Body of pancreas (tissue), 4 donors: Measurements from ENCODE around the gene AP3D1. TPM values are rescaled to one million over a fixed set of nuclear protein-coding genes. Genes with fewer than 3 reads are reported as not detected.

Experiments used
- ATAC-seq: fragments of 150-250 bp; one replicate; pipeline ENCODE4 v1.9.1; 2016
- DNase-seq, 4 donors: peaks; one replicate each; pipeline ENCODE4 v3.0.0-alpha.2; 2019
- H3K27ac ChIP-seq, 4 donors: fragments of 200-600 bp; sonication (generic); 1 replicate in 3 of 4; 2 replicates in 1 of 4; pipeline versions ENCODE4 v1.5.1 to v1.6.1; 2016 to 2019; ENCODE audit warnings: mild to moderate bottlenecking in 1 of 4, mixed read lengths in 1 of 4, moderate library complexity in 1 of 4
- H3K27me3 ChIP-seq, 2 donors: fragments of 200-600 bp; sonication (generic); one replicate each; pipeline ENCODE4 v1.6.0; 2016; ENCODE audit warnings: mild to moderate bottlenecking in 1 of 2
- H3K36me3 ChIP-seq, 2 donors: fragments of 200-600 bp; sonication (generic); replicated peaks in 1 of 2; 2 replicates each; pipeline ENCODE4 v1.5.1; 2016; ENCODE audit warnings: low read depth in 2 of 2; ENCODE audit not compliant: insufficient read depth in 1 of 2
- H3K4me1 ChIP-seq: fragments of 200-600 bp; sonication (generic); one replicate; pipeline ENCODE4 v1.6.0; 2016
- H3K4me3 ChIP-seq, 2 donors: fragments of 200-600 bp; sonication (generic); 1 replicate in 1 of 2; 2 replicates in 1 of 2; pipeline ENCODE4 v1.5.1; 2016 to 2019
- H3K9me3 ChIP-seq, 3 donors: fragments of 200-600 bp; sonication (generic); 1 replicate in 2 of 3; 2 replicates in 1 of 3; pipeline ENCODE4 v1.5.1; 2016
- CTCF ChIP-seq, 7 experiments: fragments of 450-650 bp in 4 of 7; fragments of 200-600 bp in 3 of 7; sonication (generic) in 3 of 7; IDR thresholded peaks; one replicate each; pipeline ENCODE4 v1.5.1; 2016 to 2019; ENCODE audit warnings: antibody characterized with exemption in 7 of 7
- POLR2A ChIP-seq, 3 donors: fragments of 450-650 bp; IDR thresholded peaks; one replicate each; pipeline ENCODE4 v1.6.1; 2016; ENCODE audit warnings: antibody characterized with exemption in 3 of 3, mild to moderate bottlenecking in 2 of 3
- WGBS, 2 donors: methylation state at CpG; one replicate each; pipeline ENCODE4 v1.1.5; 2017; 5-methylcytosine and 5-hydroxymethylcytosine counted together
- intact Hi-C: fragments of 100-400 bp; cut with DNase I; formaldehyde crosslinking; loops from one replicate; pipeline ENCODE4 v1.15.1; 2023
- total RNA-seq, 2 donors: library from RNA; depleted of rRNA; stranded (reverse); fragments of >200 nt; gene quantifications; one replicate each; pipeline ENCODE4 v1.1.0, GENCODE V29; 2016

AP3D1 gene
- total RNA-seq, 2 donors from 2014 or later: 77.0 to 124 TPM

DNA sequence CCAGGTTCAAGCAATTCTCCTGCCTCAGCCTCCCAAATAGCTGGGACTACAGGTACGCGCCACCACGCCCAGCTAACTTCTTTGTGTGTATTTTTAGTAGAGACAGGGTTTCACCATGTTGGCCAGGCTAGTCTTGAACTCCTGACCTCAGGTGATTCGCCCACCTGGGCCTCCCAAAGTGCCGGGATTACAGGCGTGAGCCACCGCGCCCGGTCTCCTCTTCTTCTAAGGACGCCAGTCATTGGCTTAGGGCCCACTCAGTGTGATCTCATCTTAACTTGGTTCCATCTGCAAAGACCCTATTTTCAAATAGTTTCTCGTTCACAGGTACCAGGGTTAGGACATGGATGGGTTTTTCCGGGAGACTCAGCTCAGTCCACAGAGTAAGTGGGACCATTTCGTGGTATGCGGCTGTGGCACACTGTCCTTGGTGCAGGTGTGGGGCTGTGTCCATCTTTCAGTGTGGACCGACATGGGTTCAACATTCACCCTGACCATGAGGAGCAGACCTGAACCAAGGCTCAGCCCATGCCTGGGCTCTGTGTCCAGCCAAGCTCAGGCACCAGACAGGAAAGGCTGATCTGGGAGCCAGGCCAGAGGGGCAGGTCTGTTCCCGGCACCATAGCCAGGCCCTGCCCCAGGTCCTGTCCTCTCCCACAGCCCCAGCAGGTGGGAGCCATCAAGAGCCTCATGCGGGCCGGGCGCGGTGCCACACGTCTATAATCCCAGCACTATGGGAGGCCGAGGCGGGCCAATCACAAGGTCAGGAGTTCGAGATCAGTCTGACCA, 97.6 kb downstream of the AP3D1 start:
- Histone ChIP-seq H3K27me3 (no peaks in the 10 kb centered on the region), H3K9me3 (no peaks in the 10 kb centered on the region), H3K4me1 (peaks cover 74% of the 10 kb centered on the region), H3K4me3 (no peak overlapping the region), H3K27ac (peak overlapping the region; percentile 30 to 89 (median 51)), H3K36me3 (no peaks in the 10 kb centered on the region)
- peak; percentile 3 for ATAC-seq
- intact Hi-C loops: no loop called here
- 75 to 77% methylated on average over 18 to 24 of the region's 24 CpGs for WGBS, 2 donors
- DNase-seq: peak; percentile 71 to 92 (median 84)
- TF ChIP-seq CTCF (IDR thresholded peaks at IDR 0.05) (peak in 1 of 7 experiments; percentile 4), POLR2A (IDR thresholded peaks at IDR 0.05) (no peak)

GRCh38 chr19:2051773-2052704, 99.3 kb downstream of the AP3D1 start:
- no peak for TF ChIP-seq CTCF (IDR thresholded peaks at IDR 0.05)
- TF ChIP-seq POLR2A (IDR thresholded peaks at IDR 0.05): no peak
- DNase-seq (peak; percentile 50 to 71 (median 67)), ATAC-seq (no peak)
- intact Hi-C loops: no loop called here
- no peaks in the 10 kb centered on the region for H3K9me3 ChIP-seq
- no peak overlapping the region for H3K4me3 ChIP-seq
- H3K27ac ChIP-seq: peak overlapping the region; percentile 85 to 100 (median 94)
- H3K27me3 ChIP-seq: no peaks in the 10 kb centered on the region
- H3K36me3 ChIP-seq: no peaks in the 10 kb centered on the region
- 27 to 29% methylated on average over 13 to 18 of the region's 18 CpGs for WGBS, 2 donors
- peaks cover 76% of the 10 kb centered on the region for H3K4me1 ChIP-seq

DNA sequence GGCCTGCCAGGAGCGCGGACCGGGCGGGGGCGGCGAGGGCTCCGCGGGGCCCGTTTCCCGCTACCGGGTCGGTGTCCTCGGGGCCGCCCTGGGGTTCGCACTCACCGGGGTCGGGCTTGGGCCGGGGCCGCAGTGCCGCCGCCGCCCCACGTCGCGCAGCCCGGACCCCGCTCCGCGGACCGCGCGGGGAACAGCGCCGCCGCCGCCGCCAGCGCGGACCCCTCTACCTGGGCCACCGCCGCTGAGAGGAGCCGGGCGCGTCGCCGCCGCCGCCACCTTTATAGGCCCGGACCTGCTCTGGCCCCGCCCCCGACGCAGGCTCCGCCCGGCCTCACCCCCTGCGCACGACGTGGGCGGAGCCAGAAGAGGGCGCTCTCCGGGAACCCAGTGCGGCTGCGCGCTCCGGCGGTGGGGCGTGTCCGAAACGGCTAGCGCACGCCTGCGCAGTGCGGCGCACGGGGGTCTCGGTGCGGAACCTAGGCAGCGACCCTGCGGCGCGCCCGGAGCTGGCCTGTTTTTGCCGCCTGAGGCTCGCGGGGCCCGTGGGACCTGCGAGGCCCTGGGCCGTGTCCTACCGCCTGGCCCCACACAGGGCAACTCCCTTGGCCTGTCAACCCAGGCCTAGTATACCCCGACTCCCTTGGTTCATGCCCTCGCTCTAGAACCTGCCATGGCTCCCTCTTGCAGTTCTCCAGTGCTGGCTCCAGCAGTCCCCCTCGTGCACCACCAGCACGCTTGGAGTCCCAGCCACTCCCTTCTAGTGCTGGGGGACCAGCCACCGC, 100.2 kb downstream of the AP3D1 start, which contains the start of gene MKNK2:
MKNK2 (minus strand) TSS at position 254 of the 782 bp plus-strand sequence. CDS start 393 bp downstream, outside the sequence.
- Histone ChIP-seq H3K36me3 (no peaks in the 10 kb centered on the region), H3K9me3 (no peaks in the 10 kb centered on the region), H3K27me3 (no peaks in the 10 kb centered on the region), H3K4me3 (peak within 1 kb of the TSS; percentile 18 to 99), H3K4me1 (peaks cover 80% of the 10 kb centered on the region), H3K27ac (peak within 1 kb of the TSS; percentile 89 to 100 (median 100))
- intact Hi-C loops: no loop called here
- ATAC-seq (peak; percentile 69), DNase-seq (peak; percentile 88 to 93 (median 92))
- TF ChIP-seq CTCF (IDR thresholded peaks at IDR 0.05): peak; percentile 38 to 81 (median 45)
- peak; percentile 92 to 99 (median 96) for TF ChIP-seq POLR2A (IDR thresholded peaks at IDR 0.05)
- WGBS, 2 donors: 4 to 37% methylated on average over 4 to 58 of the region's 93 CpGs

Other genes starting within 250 kb of the AP3D1 start
- gene ADAT3, start 246.2 kb downstream of the AP3D1 start, total RNA-seq: 10 to 100 TPM; 10.5 to 13.7 TPM
- 10 to 100 TPM; 37.6 to 67.2 TPM for gene SCAMP4, start 246.2 kb downstream of the AP3D1 start, total RNA-seq
- 10 to 100 TPM; 35.3 to 65.6 TPM for gene CSNK1G2, start 210.4 kb downstream of the AP3D1 start, total RNA-seq
- gene BTBD2, start 135.9 kb downstream of the AP3D1 start, total RNA-seq: 10 to 100 TPM; 42.3 to 44.8 TPM
- gene MKNK2, start 100.3 kb downstream of the AP3D1 start, total RNA-seq: 100 to 1,000 TPM; 180 to 273 TPM
- 10 to 100 TPM; 11.7 to 22.1 TPM for gene MOB3A, start 55.2 kb downstream of the AP3D1 start, total RNA-seq
- gene IZUMO4, start 54.7 kb downstream of the AP3D1 start, total RNA-seq: 1 to 10 TPM; 3.4 to 4.0 TPM
- 10 to 100 TPM; 10.1 to 44.5 TPM for gene DOT1L, start 12.4 kb upstream of the AP3D1 start, total RNA-seq
- gene PLEKHJ1, start 84.8 kb upstream of the AP3D1 start, total RNA-seq: 10 to 100 TPM; 47.5 to 89.0 TPM
- gene SF3A2, start 85.3 kb upstream of the AP3D1 start, total RNA-seq: 10 to 100 TPM; 15.5 to 30.1 TPM
- gene AMH, start 97.8 kb upstream of the AP3D1 start, total RNA-seq: 10 to 100 TPM in 1 of 2 donors, under 1 TPM in 1; 0.99 to 11.7 TPM
- gene JSRP1, start 104.9 kb upstream of the AP3D1 start, total RNA-seq: not detected
- gene PEAK3, start 130.6 kb upstream of the AP3D1 start, total RNA-seq: under 1 TPM; 0.66 to 0.78 TPM
- not detected for gene LINGO3, start 156.6 kb upstream of the AP3D1 start, total RNA-seq
- gene LSM7, start 177.0 kb upstream of the AP3D1 start, total RNA-seq: 10 to 100 TPM; 45.7 to 69.9 TPM
- 100 to 1,000 TPM in 1 of 2 donors, 10 to 100 TPM in 1; 75.8 to 202 TPM for gene SPPL2B, start 177.1 kb upstream of the AP3D1 start, total RNA-seq
- gene TMPRSS9, start 208.7 kb upstream of the AP3D1 start, total RNA-seq: not detected